Measurements from ENCODE around the gene GPATCH8.

GRCh38 chr17:44444735-44445105 is 58.5 kb downstream of the GPATCH8 start:
- TF ChIP-seq CTCF (conservative IDR thresholded peaks at IDR 0.05 in 1 of 2, IDR thresholded peaks at IDR 0.05 in 1 of 2; ENCODE audit: low read depth in 1 of 2, low read length in 2 of 2) (no peak), EZH2 (IDR thresholded peaks at IDR 0.05; ENCODE audit: low read length, missing control alignments) (no peak)

Data from fibroblast of lung (primary cell).